SK-N-SH (cell line): Measurements from ENCODE around the gene CDH13. TPM values are rescaled to one million over a fixed set of nuclear protein-coding genes. Genes with fewer than 3 reads are reported as not detected.

ENCODE experiments used
- CTCF ChIA-PET: fragments of 300-600, 350-600 bp; formaldehyde crosslinking; extraction: SDS; loops from one replicate; lab custom pipeline; 2021; lab: Yijun Ruan, JAX
- POLR2A ChIA-PET: fragments of 350-600 bp; sonication (Branson Sonifier 250); formaldehyde crosslinking; extraction: SDS; loops from one replicate; lab custom pipeline; 2020; ENCODE audit warnings: antibody characterized with exemption, inconsistent platforms; lab: Yijun Ruan, JAX
- DNase-seq: peaks from one replicate; pipeline ENCODE4 v3.0.0; 2012
- H2AFZ ChIP-seq: fragments of 200-600 bp; sonication (generic); 2 replicates; pipeline ENCODE4 v1.8.1; 2016; ENCODE audit warnings: antibody characterized with exemption, mild to moderate bottlenecking, low read depth
- H3F3A ChIP-seq: fragments of 200-600 bp; sonication (generic); replicated peaks from 2 replicates; pipeline ENCODE3; 2016; ENCODE audit warnings: antibody characterized with exemption, mild to moderate bottlenecking; ENCODE audit not compliant: insufficient read depth
- H3K27ac ChIP-seq, 2 experiments: fragments of 200-500 bp in 1 of 2; fragments of 200-600 bp in 1 of 2; sonication (Bioruptor generic) in 1 of 2; sonication (generic), shearing (Covaris generic) in 1 of 2; 2 replicates each; pipeline versions ENCODE4 v1.5.1 to v1.6.1; 2014 to 2016; ENCODE audit warnings: low read depth in 2 of 2, inconsistent platforms in 1 of 2, low read length in 1 of 2, mild to moderate bottlenecking in 1 of 2, mixed read lengths in 1 of 2
- H3K27me3 ChIP-seq: fragments of 200-600 bp; sonication (generic), shearing (Covaris generic); 2 replicates; pipeline ENCODE4 v1.6.1; 2016; ENCODE audit warnings: mixed run types; ENCODE audit not compliant: insufficient read depth
- H3K36me3 ChIP-seq, 2 experiments: fragments of 200-500 bp in 1 of 2; fragments of 200-600 bp in 1 of 2; sonication (Bioruptor generic) in 1 of 2; sonication (generic) in 1 of 2; replicated peaks in 1 of 2; 2 replicates each; pipeline versions ENCODE3 to v1.5.1; 2014 to 2016; ENCODE audit warnings: low read length in 1 of 2, mild to moderate bottlenecking in 1 of 2; ENCODE audit not compliant: insufficient read depth in 2 of 2, control insufficient read depth in 1 of 2
- H3K4me1 ChIP-seq, 2 experiments: fragments of 200-500 bp in 1 of 2; fragments of 200-600 bp in 1 of 2; sonication (Bioruptor generic) in 1 of 2; sonication (generic), shearing (Covaris generic) in 1 of 2; 2 replicates each; pipeline versions ENCODE4 v1.5.1 to v1.6.1; 2014 to 2016; ENCODE audit warnings: low read depth in 1 of 2, low read length in 1 of 2, mixed run types in 1 of 2; ENCODE audit not compliant: insufficient read depth in 2 of 2, control insufficient read depth in 1 of 2
- H3K4me2 ChIP-seq: fragments of 200-600 bp; sonication (generic), shearing (Covaris generic); 2 replicates; pipeline ENCODE4 v1.6.1; 2017; ENCODE audit warnings: mixed run types
- H3K4me3 ChIP-seq, 2 experiments: fragments of 200-500 bp in 1 of 2; fragments of 200-600 bp in 1 of 2; sonication (Bioruptor generic) in 1 of 2; sonication (generic), shearing (Covaris generic) in 1 of 2; 2 replicates each; pipeline versions ENCODE4 v1.5.1 to v1.8.1; 2014 to 2016; ENCODE audit warnings: low read depth in 2 of 2, inconsistent platforms in 1 of 2, low read length in 1 of 2, mild to moderate bottlenecking in 1 of 2, mixed read lengths in 1 of 2, moderate library complexity in 1 of 2
- H3K79me2 ChIP-seq: fragments of 200-600 bp; sonication (generic); 2 replicates; pipeline ENCODE4 v1.8.1; 2017; ENCODE audit warnings: mild to moderate bottlenecking; ENCODE audit not compliant: insufficient read depth
- H3K9ac ChIP-seq: fragments of 200-600 bp; sonication (generic); 2 replicates; pipeline ENCODE4 v1.6.1; 2017; ENCODE audit warnings: mixed run types
- H3K9me2 ChIP-seq: fragments of 200-600 bp; sonication (generic); 2 replicates; pipeline ENCODE4 v1.6.1; 2017; ENCODE audit warnings: mixed run types
- H3K9me3 ChIP-seq: fragments of 200-600 bp; sonication (generic); 2 replicates; pipeline ENCODE4 v1.6.1; 2017; ENCODE audit warnings: mixed run types, mild to moderate bottlenecking, moderate library complexity
- H4K20me1 ChIP-seq: fragments of 200-600 bp; sonication (generic); 2 replicates; pipeline ENCODE4 v1.6.1; 2017; ENCODE audit warnings: mild to moderate bottlenecking, mixed run types; ENCODE audit not compliant: insufficient read depth
- CHD2 ChIP-seq: fragments of 150-350 bp; IDR thresholded peaks from 2 replicates; pipeline ENCODE4 v1.6.1; 2018; ENCODE audit warnings: low read length; ENCODE audit not compliant: partially characterized antibody
- EP300 ChIP-seq, 2 experiments: IDR thresholded peaks; 2 replicates each; pipeline versions ENCODE4 v1.4.0 to v1.6.1; 2012; ENCODE audit warnings: borderline replicate concordance in 1 of 2, low read depth in 1 of 2, low read length in 1 of 2
- JUND ChIP-seq: IDR thresholded peaks from 2 replicates; pipeline ENCODE4 v1.4.0; 2012
- NFIC ChIP-seq: IDR thresholded peaks from 2 replicates; pipeline ENCODE4 v1.4.0; 2012; ENCODE audit warnings: borderline replicate concordance
- NRF1 ChIP-seq: IDR thresholded peaks from 2 replicates; pipeline ENCODE4 v1.6.1; 2012; ENCODE audit warnings: low read depth, mild to moderate bottlenecking, low read length
- RAD21 ChIP-seq: IDR thresholded peaks from 2 replicates; pipeline ENCODE4 v1.6.1; 2012; ENCODE audit warnings: mild to moderate bottlenecking, low read length
- SIN3A ChIP-seq: IDR thresholded peaks from 2 replicates; pipeline ENCODE4 v1.6.1; 2012; ENCODE audit warnings: low read depth, mild to moderate bottlenecking, low read length, moderate library complexity, borderline replicate concordance
- SMC3 ChIP-seq: IDR thresholded peaks from 2 replicates; pipeline ENCODE4 v1.6.1; 2012; ENCODE audit warnings: low read depth, low read length, improper control_type of control experiment
- WGBS: methylation state at CpG from one replicate; pipeline ENCODE4 v1.1.6; 2017; ENCODE audit warnings: low lambda C conversion rate; 5-methylcytosine and 5-hydroxymethylcytosine counted together
- polyA plus RNA-seq, 3 experiments: library from polyadenylated mRNA; depleted of rRNA; stranded (reverse); fragments of >200 nt; gene quantifications; 2 replicates each; pipeline ENCODE4 v1.2.3, GENCODE V29; 2012
- TF ChIP-seq, protein P1 (sequence below): IDR thresholded peaks from 2 replicates; pipeline ENCODE4 v1.4.0; 2012; ENCODE audit warnings: low read depth, borderline replicate concordance
- TF ChIP-seq, protein P2 (sequence below): fragments of 200-600 bp; sonication (generic); IDR thresholded peaks from 2 replicates; pipeline ENCODE4 v1.6.1; 2017; ENCODE audit warnings: antibody characterized with exemption, mild to moderate bottlenecking, moderate library complexity
- TF ChIP-seq, protein P3 (sequence below): fragments of 150-350 bp; IDR thresholded peaks from 2 replicates; pipeline ENCODE4 v1.6.1; 2016; ENCODE audit warnings: mild to moderate bottlenecking, low read depth, low read length
- TF ChIP-seq, protein P4 (sequence below): IDR thresholded peaks from 2 replicates; pipeline ENCODE4 v1.4.0; 2012; ENCODE audit warnings: low read depth

The CDH13 gene
- polyA plus RNA-seq, 1 of the 3 experiments (the other 2 are of a cell fraction) = 93.0 TPM

DNA sequence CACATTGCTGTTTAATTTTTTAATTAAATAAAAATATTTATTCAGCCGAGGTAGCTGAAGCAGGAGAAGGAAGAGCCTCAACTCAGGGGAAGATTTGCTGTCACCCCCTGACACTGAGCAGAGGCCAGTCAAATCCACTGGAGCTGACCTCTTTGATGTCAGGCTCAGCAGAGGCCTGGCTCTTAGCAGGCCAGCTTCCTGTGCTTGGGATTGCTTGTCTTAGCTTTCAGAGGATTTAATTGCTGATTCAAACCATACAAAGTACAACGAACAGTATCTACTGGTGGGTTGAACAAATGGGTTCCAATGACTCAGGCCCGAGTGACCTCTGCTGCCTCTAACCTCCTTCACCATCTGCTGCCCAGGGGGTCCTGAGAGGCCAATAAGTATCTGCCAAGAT is 764.0 kb downstream of the CDH13 start (continued):
- TF ChIP-seq, protein P1, sequence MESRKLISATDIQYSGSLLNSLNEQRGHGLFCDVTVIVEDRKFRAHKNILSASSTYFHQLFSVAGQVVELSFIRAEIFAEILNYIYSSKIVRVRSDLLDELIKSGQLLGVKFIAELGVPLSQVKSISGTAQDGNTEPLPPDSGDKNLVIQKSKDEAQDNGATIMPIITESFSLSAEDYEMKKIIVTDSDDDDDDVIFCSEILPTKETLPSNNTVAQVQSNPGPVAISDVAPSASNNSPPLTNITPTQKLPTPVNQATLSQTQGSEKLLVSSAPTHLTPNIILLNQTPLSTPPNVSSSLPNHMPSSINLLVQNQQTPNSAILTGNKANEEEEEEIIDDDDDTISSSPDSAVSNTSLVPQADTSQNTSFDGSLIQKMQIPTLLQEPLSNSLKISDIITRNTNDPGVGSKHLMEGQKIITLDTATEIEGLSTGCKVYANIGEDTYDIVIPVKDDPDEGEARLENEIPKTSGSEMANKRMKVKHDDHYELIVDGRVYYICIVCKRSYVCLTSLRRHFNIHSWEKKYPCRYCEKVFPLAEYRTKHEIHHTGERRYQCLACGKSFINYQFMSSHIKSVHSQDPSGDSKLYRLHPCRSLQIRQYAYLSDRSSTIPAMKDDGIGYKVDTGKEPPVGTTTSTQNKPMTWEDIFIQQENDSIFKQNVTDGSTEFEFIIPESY = no peak
- TF ChIP-seq CHD2 (no peak), JUND (no peak)

DNA sequence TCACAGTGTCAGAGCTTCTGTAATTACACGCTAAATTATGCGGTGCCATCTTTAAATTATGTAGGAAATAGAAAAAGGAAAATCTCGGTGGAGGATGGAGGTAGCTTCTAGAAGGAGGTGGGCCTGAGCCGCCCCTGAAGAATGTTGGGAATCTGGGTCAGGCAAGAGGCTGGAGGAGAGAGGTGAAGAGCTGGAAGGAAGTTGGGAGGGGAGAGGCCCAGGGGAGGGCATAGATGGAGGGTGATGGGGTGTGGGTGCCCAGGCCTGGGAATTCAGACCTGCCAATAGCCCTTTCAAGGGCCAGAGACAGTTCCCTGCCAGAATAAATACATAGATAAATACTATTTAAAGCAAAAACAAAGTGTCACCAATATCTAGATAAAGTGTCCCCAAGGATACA is 766.0 kb downstream of the CDH13 start:
- Histone ChIP-seq H3K79me2 (no peaks in the 10 kb centered on the region), H3K9me3 (no peaks in the 10 kb centered on the region), H3K27ac (peak overlapping the region in 1 of 2 experiments; percentile 86; a peak in 2 of 4 replicates), H4K20me1 (no peaks in the 10 kb centered on the region), H2AFZ (no peak overlapping the region; the same call in 1 of the 2 replicates), H3K4me3 (no peak overlapping the region), H3F3A (no peaks in the 10 kb centered on the region), H3K4me2 (no peak overlapping the region), H3K4me1 (no peaks in the 10 kb centered on the region; a peak in 2 of 4 replicates), H3K36me3 (no peaks in the 10 kb centered on the region), H3K9ac (peak overlapping the region; percentile 27; the same call in 1 of the 2 replicates), H3K9me2 (no peaks in the 10 kb centered on the region), H3K27me3 (no peaks in the 10 kb centered on the region)
- ChIA-PET POLR2A (no interaction called here), CTCF (no interaction called here)
- WGBS = 45% methylated on average over 4 of the region's 4 CpGs
- TF ChIP-seq, protein P2, sequence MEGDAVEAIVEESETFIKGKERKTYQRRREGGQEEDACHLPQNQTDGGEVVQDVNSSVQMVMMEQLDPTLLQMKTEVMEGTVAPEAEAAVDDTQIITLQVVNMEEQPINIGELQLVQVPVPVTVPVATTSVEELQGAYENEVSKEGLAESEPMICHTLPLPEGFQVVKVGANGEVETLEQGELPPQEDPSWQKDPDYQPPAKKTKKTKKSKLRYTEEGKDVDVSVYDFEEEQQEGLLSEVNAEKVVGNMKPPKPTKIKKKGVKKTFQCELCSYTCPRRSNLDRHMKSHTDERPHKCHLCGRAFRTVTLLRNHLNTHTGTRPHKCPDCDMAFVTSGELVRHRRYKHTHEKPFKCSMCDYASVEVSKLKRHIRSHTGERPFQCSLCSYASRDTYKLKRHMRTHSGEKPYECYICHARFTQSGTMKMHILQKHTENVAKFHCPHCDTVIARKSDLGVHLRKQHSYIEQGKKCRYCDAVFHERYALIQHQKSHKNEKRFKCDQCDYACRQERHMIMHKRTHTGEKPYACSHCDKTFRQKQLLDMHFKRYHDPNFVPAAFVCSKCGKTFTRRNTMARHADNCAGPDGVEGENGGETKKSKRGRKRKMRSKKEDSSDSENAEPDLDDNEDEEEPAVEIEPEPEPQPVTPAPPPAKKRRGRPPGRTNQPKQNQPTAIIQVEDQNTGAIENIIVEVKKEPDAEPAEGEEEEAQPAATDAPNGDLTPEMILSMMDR = no peak
- TF ChIP-seq, protein P3, sequence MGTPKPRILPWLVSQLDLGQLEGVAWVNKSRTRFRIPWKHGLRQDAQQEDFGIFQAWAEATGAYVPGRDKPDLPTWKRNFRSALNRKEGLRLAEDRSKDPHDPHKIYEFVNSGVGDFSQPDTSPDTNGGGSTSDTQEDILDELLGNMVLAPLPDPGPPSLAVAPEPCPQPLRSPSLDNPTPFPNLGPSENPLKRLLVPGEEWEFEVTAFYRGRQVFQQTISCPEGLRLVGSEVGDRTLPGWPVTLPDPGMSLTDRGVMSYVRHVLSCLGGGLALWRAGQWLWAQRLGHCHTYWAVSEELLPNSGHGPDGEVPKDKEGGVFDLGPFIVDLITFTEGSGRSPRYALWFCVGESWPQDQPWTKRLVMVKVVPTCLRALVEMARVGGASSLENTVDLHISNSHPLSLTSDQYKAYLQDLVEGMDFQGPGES = no peak
- TF ChIP-seq SIN3A = no peak
- no peak for TF ChIP-seq RAD21
- TF ChIP-seq NRF1 = no peak
- TF ChIP-seq NFIC = no peak
- no peak for TF ChIP-seq SMC3
- no peak for TF ChIP-seq EP300 (IDR thresholded peaks at IDR 0.05; ENCODE audit: borderline replicate concordance in 1 of 2, low read depth in 1 of 2, low read length in 1 of 2)
- TF ChIP-seq, protein P4, sequence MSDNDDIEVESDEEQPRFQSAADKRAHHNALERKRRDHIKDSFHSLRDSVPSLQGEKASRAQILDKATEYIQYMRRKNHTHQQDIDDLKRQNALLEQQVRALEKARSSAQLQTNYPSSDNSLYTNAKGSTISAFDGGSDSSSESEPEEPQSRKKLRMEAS = no peak
- DNase-seq = no peak
